Liver (tissue), 9 donors: ENCODE measurements around the gene CHADL. TPM values are rescaled to one million over a fixed set of nuclear protein-coding genes. Genes with fewer than 3 reads are reported as not detected.

Source experiments
- DNase-seq: peaks from one replicate; pipeline ENCODE4 v3.0.0-alpha.2; 2017; ENCODE audit warnings: low spot score
- H3K27ac ChIP-seq, 2 donors: one replicate each; pipeline ENCODE4 v1.7.0; 2013; ENCODE audit warnings: inconsistent platforms in 2 of 2, low read length in 2 of 2, control low read depth in 1 of 2, low read depth in 1 of 2, mild to moderate bottlenecking in 1 of 2
- H3K27me3 ChIP-seq, 4 donors: one replicate each; pipeline versions ENCODE4 v1.6.1 to v1.7.0; 2013; ENCODE audit warnings: low read length in 3 of 4, inconsistent platforms in 1 of 4, mild to moderate bottlenecking in 1 of 4, moderate library complexity in 1 of 4; ENCODE audit not compliant: control insufficient read depth in 4 of 4, insufficient read depth in 4 of 4
- H3K36me3 ChIP-seq, 4 donors: one replicate each; pipeline versions ENCODE4 v1.6.1 to v1.7.0; 2013; ENCODE audit warnings: low read length in 3 of 4, mild to moderate bottlenecking in 3 of 4, low read depth in 1 of 4, moderate library complexity in 1 of 4; ENCODE audit not compliant: control insufficient read depth in 4 of 4, insufficient read depth in 3 of 4
- H3K4me1 ChIP-seq, 4 donors: one replicate each; pipeline versions ENCODE4 v1.6.1 to v1.7.0; 2013; ENCODE audit warnings: low read length in 3 of 4, mild to moderate bottlenecking in 3 of 4, moderate library complexity in 1 of 4; ENCODE audit not compliant: control insufficient read depth in 4 of 4, insufficient read depth in 4 of 4
- H3K4me3 ChIP-seq, 3 donors: one replicate each; pipeline versions ENCODE4 v1.6.1 to v1.7.0; 2013; ENCODE audit warnings: low read length in 3 of 3, control low read depth in 1 of 3, low read depth in 1 of 3, mild to moderate bottlenecking in 1 of 3
- H3K9ac ChIP-seq, 2 donors: one replicate each; pipeline ENCODE4 v1.7.0; 2013; ENCODE audit warnings: low read length in 2 of 2, mild to moderate bottlenecking in 2 of 2, moderate library complexity in 2 of 2, control low read depth in 1 of 2, low read depth in 1 of 2
- H3K9me3 ChIP-seq, 4 donors: one replicate each; pipeline versions ENCODE4 v1.6.1 to v1.7.0; 2013; ENCODE audit warnings: low read length in 3 of 4; ENCODE audit not compliant: control insufficient read depth in 4 of 4
- EGR1 ChIP-seq, 2 donors: IDR thresholded peaks; 2 replicates each; pipeline ENCODE4 v1.6.1; 2016 to 2018; ENCODE audit warnings: antibody characterized with exemption in 2 of 2, low read depth in 2 of 2
- FOXA1 ChIP-seq: IDR thresholded peaks from 2 replicates; pipeline ENCODE4 v1.6.1; 2016; ENCODE audit warnings: antibody characterized with exemption
- FOXA2 ChIP-seq: IDR thresholded peaks from 2 replicates; pipeline ENCODE4 v1.6.1; 2016; ENCODE audit warnings: antibody characterized with exemption
- GABPA ChIP-seq, 2 donors: IDR thresholded peaks in 1 of 2; conservative IDR thresholded peaks in 1 of 2; 2 replicates each; pipeline ENCODE4 v1.6.1; 2016; ENCODE audit warnings: antibody characterized with exemption in 2 of 2, mild to moderate bottlenecking in 1 of 2, moderate library complexity in 1 of 2
- HNF4A ChIP-seq, 2 donors: conservative IDR thresholded peaks; 2 replicates each; pipeline ENCODE4 v1.6.1; 2016; ENCODE audit warnings: antibody characterized with exemption in 2 of 2, mild to moderate bottlenecking in 2 of 2
- JUND ChIP-seq, 2 donors: IDR thresholded peaks; 2 replicates each; pipeline ENCODE4 v1.6.1; 2016; ENCODE audit warnings: antibody characterized with exemption in 2 of 2
- NR2F2 ChIP-seq: IDR thresholded peaks from 2 replicates; pipeline ENCODE4 v1.6.1; 2016; ENCODE audit warnings: antibody characterized with exemption
- RAD21 ChIP-seq, 2 donors: IDR thresholded peaks; 2 replicates each; pipeline ENCODE4 v1.6.1; 2016; ENCODE audit warnings: antibody characterized with exemption in 2 of 2, mild to moderate bottlenecking in 2 of 2
- RXRA ChIP-seq, 2 donors: IDR thresholded peaks; 2 replicates each; pipeline ENCODE4 v1.6.1; 2017 to 2018; ENCODE audit warnings: antibody characterized with exemption in 2 of 2, mild to moderate bottlenecking in 1 of 2
- SP1 ChIP-seq: IDR thresholded peaks from 2 replicates; pipeline ENCODE4 v1.6.1; 2018; ENCODE audit warnings: antibody characterized with exemption, mild to moderate bottlenecking
- TAF1 ChIP-seq: conservative IDR thresholded peaks from 2 replicates; pipeline ENCODE4 v1.6.1; 2016; ENCODE audit warnings: antibody characterized with exemption, mild to moderate bottlenecking
- YY1 ChIP-seq: IDR thresholded peaks from 2 replicates; pipeline ENCODE4 v1.6.1; 2016; ENCODE audit warnings: antibody characterized with exemption, mild to moderate bottlenecking
- whole genome bisulfite sequencing: extraction: QIAGEN DNeasy Blood & Tissue Kit; methylation state at CpG from one replicate; pipeline ENCODE4 v1.1.7; 2013; 5-methylcytosine and 5-hydroxymethylcytosine counted together
- polyA plus RNA-seq, 2 donors: library from polyadenylated mRNA; stranded (reverse) in 1 of 2; unstranded in 1 of 2; fragments of 200-250 nt in 1 of 2; fragments of >200 nt in 1 of 2; fragmentation: Nextera tagmentation in 1 of 2; extraction: Ambion mirVana in 1 of 2; gene quantifications; one replicate each; pipeline versions ENCODE4 v1.2.1 to v1.2.3, GENCODE V29; 2013 to 2015
- total RNA-seq, 2 donors: library from RNA; depleted of rRNA; stranded (reverse); fragments of >200 nt; gene quantifications; one replicate each; pipeline ENCODE4 v1.2.3, GENCODE V29; 2014
- TF ChIP-seq, protein P1 (sequence below): fragments of 150-350 bp; IDR thresholded peaks from 2 replicates; pipeline ENCODE4 v1.5.1; 2017; ENCODE audit warnings: improper control_type of control experiment, low read depth, low read length; ENCODE audit not compliant: missing input control
- TF ChIP-seq, protein P2 (sequence below): IDR thresholded peaks from 2 replicates; pipeline ENCODE4 v1.6.1; 2016; ENCODE audit warnings: antibody characterized with exemption, mild to moderate bottlenecking
- TF ChIP-seq, protein P3 (sequence below): IDR thresholded peaks from 2 replicates; pipeline ENCODE4 v1.6.1; 2016; ENCODE audit warnings: antibody characterized with exemption
- TF ChIP-seq, protein P4 (sequence below): IDR thresholded peaks from 2 replicates; pipeline ENCODE4 v1.6.1; 2016; ENCODE audit warnings: antibody characterized with exemption
- donor health status: healthy.
- donor health status: healthy.
- donor health status: healthy.
- donor health status: healthy.
- donor health status: healthy.

The CHADL gene
- total and polyA plus RNA-seq, 4 donors, result 0.51 to 1.0 (median 0.62) TPM

DNA sequence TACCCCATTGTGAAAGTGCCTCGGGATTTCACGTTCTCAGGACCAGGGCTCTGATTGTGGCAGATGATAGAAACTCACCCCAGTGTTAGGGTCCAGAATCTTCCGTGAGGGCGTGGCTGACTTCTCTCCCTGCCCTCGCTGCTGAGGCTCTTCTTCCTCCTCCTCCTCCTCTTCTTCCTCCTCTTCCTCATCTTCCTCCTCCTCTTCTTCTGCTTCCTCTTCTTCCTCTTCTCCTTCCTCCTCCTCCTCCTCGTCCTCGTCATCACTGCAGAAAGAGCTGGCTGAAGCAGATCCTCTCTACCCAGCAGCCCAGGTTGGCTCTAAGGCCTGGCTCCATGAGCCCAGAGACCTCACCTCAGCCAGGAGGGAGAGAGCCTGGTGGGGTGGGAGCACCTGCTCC lies 13.5 kb upstream of the CHADL start:
- no peak overlapping the region for H3K27ac ChIP-seq
- H3K36me3 ChIP-seq, result peaks cover 16 to 86% (median 47%) of the 10 kb centered on the region in 4 donors
- H3K9me3 ChIP-seq, result no peaks in the 10 kb centered on the region
- no peak overlapping the region for H3K4me3 ChIP-seq
- no peak for DNase-seq
- no peaks in the 10 kb centered on the region for H3K4me1 ChIP-seq
- H3K27me3 ChIP-seq, result no peaks in the 10 kb centered on the region
- WGBS, result 90% methylated on average over 7 of the region's 7 CpGs
- no peak for TF ChIP-seq NR2F2
- no peak for TF ChIP-seq RXRA (IDR thresholded peaks at IDR 0.05)
- TF ChIP-seq, protein P1, sequence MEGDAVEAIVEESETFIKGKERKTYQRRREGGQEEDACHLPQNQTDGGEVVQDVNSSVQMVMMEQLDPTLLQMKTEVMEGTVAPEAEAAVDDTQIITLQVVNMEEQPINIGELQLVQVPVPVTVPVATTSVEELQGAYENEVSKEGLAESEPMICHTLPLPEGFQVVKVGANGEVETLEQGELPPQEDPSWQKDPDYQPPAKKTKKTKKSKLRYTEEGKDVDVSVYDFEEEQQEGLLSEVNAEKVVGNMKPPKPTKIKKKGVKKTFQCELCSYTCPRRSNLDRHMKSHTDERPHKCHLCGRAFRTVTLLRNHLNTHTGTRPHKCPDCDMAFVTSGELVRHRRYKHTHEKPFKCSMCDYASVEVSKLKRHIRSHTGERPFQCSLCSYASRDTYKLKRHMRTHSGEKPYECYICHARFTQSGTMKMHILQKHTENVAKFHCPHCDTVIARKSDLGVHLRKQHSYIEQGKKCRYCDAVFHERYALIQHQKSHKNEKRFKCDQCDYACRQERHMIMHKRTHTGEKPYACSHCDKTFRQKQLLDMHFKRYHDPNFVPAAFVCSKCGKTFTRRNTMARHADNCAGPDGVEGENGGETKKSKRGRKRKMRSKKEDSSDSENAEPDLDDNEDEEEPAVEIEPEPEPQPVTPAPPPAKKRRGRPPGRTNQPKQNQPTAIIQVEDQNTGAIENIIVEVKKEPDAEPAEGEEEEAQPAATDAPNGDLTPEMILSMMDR, result no peak
- TF ChIP-seq SP1, result no peak
- TF ChIP-seq, protein P2, sequence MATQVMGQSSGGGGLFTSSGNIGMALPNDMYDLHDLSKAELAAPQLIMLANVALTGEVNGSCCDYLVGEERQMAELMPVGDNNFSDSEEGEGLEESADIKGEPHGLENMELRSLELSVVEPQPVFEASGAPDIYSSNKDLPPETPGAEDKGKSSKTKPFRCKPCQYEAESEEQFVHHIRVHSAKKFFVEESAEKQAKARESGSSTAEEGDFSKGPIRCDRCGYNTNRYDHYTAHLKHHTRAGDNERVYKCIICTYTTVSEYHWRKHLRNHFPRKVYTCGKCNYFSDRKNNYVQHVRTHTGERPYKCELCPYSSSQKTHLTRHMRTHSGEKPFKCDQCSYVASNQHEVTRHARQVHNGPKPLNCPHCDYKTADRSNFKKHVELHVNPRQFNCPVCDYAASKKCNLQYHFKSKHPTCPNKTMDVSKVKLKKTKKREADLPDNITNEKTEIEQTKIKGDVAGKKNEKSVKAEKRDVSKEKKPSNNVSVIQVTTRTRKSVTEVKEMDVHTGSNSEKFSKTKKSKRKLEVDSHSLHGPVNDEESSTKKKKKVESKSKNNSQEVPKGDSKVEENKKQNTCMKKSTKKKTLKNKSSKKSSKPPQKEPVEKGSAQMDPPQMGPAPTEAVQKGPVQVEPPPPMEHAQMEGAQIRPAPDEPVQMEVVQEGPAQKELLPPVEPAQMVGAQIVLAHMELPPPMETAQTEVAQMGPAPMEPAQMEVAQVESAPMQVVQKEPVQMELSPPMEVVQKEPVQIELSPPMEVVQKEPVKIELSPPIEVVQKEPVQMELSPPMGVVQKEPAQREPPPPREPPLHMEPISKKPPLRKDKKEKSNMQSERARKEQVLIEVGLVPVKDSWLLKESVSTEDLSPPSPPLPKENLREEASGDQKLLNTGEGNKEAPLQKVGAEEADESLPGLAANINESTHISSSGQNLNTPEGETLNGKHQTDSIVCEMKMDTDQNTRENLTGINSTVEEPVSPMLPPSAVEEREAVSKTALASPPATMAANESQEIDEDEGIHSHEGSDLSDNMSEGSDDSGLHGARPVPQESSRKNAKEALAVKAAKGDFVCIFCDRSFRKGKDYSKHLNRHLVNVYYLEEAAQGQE, result no peak
- TF ChIP-seq RAD21 (IDR thresholded peaks at IDR 0.05), result no peak
- TF ChIP-seq FOXA1, result no peak
- no peak for TF ChIP-seq EGR1 (IDR thresholded peaks at IDR 0.05; ENCODE audit: low read depth in 2 of 2)
- TF ChIP-seq, protein P3, sequence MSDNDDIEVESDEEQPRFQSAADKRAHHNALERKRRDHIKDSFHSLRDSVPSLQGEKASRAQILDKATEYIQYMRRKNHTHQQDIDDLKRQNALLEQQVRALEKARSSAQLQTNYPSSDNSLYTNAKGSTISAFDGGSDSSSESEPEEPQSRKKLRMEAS, result no peak
- TF ChIP-seq, protein P4, sequence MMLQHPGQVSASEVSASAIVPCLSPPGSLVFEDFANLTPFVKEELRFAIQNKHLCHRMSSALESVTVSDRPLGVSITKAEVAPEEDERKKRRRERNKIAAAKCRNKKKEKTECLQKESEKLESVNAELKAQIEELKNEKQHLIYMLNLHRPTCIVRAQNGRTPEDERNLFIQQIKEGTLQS, result no peak
- no peak for TF ChIP-seq JUND (IDR thresholded peaks at IDR 0.05)
- TF ChIP-seq HNF4A (conservative IDR thresholded peaks at IDR 0.05), result no peak
- no peak for TF ChIP-seq FOXA2
- no peak for TF ChIP-seq YY1
- H3K9ac ChIP-seq, result no peak overlapping the region

DNA sequence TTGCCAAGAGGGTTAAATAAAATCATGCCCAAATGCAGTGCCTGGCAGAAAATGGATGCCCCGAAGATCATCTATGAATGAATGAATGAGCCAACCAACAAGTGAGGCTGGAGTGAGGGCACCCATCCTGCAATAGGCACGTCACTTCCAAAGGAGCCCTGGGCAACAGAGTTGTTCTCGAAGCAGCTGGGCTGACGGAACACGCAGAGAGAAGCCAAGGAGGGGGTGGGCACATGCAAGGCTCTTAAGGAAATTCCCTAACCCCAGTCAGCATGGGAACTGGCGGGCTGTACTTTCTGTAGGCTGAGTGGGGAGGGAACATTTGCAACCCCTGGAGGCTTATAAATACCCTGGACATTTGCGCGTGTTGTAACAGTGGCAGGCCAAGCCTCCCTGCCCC lies 11.6 kb upstream of the CHADL start:
- TF ChIP-seq NR2F2 (no peak), GABPA (IDR thresholded peaks at IDR 0.05 in 1 of 2, conservative IDR thresholded peaks at IDR 0.05 in 1 of 2) (no peak), RAD21 (IDR thresholded peaks at IDR 0.05) (no peak), FOXA2 (no peak), TAF1 (no peak), HNF4A (conservative IDR thresholded peaks at IDR 0.05) (no peak), JUND (IDR thresholded peaks at IDR 0.05) (no peak)
- TF ChIP-seq, protein P4, result no peak
- TF ChIP-seq, protein P3, result no peak
- 97% methylated on average over 8 of the region's 8 CpGs for WGBS
- no peak for DNase-seq

More for the DNA sequence above, 11.6 kb upstream of the CHADL start:
- Histone ChIP-seq H3K27me3 (no peaks in the 10 kb centered on the region), H3K9ac (no peak overlapping the region), H3K9me3 (no peaks in the 10 kb centered on the region), H3K4me1 (peaks cover 7 to 16% (median 12%) of the 10 kb centered on the region in 4 donors), H3K36me3 (peaks cover 14 to 73% (median 43%) of the 10 kb centered on the region in 4 donors), H3K4me3 (no peak overlapping the region), H3K27ac (no peak overlapping the region)
